GM21515 (cell line): ENCODE data around the gene CDC42BPB.
"Not testable (repeated sequence)": the region's sequence is repeated elsewhere in the genome, so short reads cannot be mapped to it uniquely, and the experiment has no call there.

ENCODE experiments used
- ATAC-seq: cut with Tn5 transposase; IDR thresholded peaks from one replicate; pipeline ENCODE4 v1.9.1; 2021; ENCODE audit not compliant: unreplicated experiment

Gene CDC42BPB

DNA sequence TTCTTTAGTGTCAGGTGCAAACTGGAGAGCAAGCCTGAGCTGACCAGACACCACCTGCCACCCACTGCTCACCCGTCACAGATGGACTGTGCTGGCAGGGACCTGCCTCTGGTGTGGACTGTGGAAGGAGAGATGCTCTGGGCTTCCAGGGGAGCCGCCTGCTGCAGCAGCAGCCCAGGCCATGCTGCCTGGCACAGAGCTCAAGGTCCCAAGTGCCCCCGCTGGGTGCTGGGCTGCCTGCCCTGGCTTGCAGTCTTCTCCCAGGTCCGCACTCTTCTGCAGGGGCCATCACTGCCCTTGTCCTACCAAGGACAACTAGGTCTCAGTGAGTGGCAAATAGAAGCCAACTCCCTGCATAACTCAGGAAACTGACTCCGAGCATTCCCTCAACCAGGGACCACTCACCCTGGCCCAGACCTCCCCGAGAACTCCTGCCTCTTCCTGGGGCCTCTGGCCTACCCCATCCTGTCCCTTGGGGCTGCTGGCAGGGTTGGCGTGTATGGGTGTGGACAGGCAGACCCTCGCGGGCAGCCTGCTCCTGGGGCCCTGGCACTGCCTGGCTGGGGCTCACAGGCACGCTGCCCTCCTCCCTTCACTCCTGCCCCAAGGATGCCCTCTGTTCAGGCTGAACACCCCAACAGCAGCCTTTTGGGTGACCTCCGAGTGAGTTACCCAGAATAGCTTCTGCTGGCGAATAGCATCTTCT is 125.6 kb downstream of the CDC42BPB start:
- ATAC-seq = no peak

DNA sequence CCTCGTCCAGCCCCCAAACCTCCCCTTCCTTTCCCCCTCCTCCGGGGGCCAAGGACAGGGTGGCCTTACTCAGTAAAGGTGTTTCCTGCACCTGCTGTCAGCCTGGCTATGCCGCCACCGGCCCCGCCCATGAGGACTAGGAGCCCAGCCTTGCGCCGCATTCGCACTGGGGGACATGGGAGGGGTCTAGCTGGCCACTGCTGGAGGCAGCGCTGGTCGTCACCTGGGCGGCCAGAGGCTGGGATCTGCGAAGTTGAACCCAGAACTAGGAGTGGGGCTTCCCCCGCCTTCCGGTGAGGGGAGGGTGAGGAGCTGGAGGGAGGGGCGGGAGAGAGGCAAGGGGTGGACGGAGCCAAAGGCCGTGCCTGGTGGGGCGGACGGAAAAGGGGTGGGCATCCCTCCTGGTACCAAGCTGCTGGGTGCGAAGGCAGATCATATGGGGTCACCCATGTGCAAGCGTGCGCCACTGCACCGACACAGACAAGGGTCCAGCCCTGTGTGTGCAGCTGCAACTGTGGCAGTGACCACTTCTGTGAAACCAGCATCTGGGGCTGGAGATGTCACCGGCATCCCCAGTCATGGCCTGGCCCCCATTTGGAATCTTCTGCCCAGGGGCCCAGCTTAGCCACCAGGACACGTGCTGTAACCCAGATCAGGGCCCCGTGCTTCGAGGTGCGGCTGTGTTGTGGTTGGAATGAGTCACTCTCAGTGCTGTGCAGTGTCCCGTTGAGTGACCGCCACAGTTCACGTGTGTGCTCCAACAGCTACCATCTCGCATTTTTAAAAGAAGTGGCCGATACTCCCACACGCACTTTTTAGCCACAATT is 126.4 kb downstream of the CDC42BPB start:
- no peak for ATAC-seq

DNA sequence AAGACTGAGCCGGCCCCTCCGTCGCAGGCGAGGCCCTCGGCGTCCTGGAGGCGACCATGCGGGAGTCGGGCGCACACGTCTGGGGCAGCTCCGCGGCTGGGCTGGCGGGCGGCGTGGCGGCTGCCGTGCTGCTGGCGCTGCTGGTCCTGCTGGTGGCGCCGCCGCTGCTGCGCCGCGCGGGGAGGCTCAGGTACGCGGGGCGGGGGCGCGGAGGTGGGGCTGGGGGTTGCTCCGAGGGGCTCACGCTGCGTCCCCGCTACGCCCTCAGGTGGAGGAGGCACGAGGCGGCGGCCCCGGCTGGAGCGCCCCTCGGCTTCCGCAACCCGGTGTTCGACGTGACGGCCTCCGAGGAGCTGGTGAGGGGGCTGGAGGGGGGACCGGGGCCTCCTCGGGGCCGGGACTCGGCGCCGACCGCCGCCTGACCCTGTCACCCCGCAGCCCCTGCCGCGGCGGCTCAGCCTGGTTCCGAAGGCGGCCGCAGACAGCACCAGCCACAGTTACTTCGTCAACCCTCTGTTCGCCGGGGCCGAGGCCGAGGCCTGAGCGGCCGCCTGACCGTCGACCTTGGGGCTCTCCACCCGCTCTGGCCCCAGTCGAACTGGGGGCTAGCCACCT is 127.1 kb downstream of the CDC42BPB start:
- no peak for ATAC-seq

DNA sequence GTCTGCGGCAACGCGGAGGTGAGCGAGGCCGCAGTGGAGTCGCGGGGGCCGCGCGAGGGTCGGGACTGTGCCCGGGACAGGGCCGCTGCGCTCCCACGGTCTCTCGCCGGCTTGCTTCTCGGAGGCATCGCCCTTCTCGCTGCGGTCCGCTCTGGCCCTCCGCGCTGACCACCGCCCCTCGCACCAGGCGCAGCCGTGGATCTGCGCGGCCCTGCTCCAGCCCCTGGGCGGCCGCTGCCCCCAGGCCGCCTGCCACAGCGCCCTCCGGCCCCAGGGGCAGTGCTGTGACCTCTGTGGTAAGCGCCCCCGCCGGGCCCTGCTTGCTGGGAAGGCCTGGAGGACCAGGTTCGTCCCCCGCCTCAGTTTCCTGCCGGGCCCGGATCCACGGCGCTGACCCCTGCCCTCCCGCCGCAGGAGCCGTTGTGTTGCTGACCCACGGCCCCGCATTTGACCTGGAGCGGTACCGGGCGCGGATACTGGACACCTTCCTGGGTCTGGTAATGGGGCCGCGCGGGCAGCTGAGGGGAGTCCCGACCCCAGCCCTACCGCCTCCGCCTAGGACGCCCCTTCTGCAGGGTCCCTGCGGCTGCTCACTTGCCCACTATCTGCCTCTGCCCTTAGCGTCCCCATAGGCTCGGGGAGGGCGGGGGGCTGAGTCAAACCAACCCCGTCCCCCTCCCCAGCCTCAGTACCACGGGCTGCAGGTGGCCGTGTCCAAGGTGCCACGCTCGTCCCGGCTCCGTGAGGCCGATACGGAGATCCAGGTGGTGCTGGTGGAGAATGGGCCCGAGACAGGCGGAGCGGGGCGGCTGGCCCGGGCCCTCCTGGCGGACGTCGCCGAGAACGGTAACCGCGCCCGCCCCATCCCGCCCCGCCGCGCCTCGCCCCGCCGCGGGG is 127.9 kb downstream of the CDC42BPB start:
- ATAC-seq = no peak

GRCh38 chr14:102928412-102929240 is 128.7 kb downstream of the CDC42BPB start:
- peak; percentile 51 for ATAC-seq

DNA sequence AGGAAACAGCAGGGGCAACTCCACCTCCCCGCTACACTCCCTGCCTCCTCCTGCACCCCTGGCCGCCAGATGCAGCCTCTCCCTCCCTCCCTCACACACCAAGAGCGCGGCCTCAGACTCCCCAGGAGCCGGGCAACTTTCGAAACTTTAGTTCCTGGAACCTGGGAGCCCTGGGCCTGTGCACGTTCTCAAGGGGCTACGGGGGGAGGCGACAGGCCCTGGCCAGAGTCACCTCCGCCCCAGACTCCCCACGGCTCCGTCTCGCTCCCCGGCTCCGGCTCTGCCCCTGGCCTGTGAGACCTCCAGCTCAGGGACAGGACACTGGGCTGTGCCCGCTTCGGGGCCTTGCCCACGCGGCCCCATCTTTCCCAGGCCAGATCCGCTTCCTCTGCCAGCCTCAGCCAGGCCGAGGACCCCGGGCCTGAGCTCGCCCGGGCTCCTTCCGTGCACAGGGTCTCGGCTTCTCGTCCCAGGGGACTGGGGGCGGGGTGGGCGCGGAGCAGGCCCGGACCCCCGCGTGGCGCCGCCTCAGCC is 129.4 kb downstream of the CDC42BPB start:
- ATAC-seq = no peak

GRCh38 chr14:102927346-102927877 is 129.9 kb downstream of the CDC42BPB start:
- no peak for ATAC-seq

DNA sequence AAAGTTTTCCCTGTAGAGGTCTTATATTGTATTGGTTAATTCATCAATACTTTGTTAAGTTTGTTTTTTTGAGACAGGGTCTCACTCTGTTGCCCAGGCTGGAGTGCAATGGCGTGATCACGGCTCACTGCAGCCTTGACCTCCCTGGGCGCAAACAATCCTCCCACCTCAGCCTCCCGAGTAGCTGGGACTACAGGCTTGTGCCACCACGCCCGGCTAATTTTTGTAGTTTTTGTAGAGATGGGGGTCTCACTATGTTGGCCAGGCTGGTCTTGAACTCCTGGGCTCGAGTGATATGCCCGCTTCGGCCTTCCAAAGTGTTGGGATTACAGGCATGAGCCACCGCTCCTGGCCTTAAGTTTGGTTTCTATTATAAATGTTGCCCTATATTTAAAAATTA is 130.5 kb downstream of the CDC42BPB start:
- ATAC-seq = not testable (repeated sequence)

DNA sequence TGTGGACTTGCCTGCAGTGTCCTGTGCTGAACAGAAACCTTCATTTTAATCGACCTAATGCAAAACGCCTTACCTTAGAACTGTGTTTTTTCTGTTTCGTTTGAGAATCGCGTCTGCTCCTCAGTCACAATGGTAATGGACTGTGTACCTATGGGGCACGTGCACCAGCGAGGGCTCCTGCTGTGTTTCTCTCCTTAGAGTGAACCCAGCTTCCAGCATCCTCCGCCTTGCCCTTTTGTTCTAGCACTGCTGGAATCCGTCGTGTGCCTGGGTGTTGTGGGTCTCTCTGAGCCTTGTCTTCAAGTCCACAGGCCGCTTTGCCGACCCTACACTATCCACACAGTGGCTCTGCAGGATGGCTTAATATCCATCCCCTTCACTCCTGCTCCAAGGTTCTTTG is 131.2 kb downstream of the CDC42BPB start:
- ATAC-seq = no peak

DNA sequence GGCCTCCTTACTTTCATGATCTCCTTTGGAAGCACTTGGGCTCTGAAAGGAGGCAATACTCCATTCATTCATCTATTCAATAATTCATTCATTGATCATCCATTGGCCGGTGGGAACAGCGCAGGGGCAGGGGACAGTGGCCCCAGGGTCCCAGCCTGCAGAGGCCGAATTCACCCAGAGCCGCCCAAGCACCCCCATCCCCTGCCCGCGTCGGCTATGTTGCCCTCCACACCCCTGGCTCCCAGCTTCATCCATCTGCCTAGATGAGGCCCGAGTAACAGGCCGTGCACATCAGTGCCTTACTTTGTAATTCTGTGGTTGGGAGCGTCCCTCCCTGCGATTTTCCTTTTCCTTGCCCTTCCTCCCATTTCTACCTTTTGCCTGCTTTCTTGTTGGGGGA is 131.7 kb downstream of the CDC42BPB start:
- no peak for ATAC-seq

DNA sequence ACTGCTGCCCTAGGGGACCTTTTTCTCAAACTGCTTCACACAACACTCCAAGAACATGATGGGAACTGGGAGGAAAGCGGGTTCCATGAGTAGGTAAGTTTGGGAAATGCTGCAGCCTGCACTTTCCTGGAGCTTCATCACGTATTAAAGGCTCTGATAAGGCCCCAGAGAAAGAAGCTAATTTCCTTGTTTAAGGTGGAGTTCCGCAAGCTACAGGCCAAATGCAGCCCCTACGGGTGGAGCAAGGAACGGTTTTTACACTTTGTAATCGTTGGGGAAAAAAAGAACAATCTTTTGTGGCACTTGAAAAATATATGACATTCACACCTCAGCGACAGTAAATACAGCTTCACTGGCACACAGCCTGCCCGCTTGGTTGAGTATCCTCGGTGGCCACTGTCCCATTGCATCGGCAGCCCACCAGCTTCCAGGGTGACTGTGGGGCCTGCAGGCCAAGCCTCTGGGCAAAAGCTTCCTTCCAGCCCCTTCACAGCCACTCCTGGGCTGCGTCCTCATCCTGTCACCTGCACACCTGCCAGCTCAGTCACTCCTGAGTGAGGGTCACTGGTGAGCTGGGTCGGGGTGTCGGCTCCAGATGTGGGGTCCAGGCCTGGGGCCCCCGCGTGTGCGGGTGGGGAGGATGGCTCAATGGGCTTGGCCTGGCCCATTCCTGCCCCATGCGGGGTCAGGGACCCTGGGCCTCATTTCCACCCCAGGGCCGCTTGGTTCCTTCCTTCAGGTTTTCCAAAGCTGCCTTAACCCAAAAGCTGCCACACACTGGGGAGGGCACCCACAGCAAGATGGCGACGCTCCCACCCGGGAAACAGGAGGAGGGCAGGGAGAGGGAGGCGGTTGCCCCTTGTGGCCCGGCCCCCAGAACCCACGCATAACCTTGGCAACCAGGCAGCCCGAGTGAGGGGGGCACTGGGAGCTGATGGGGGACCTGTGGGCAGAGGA is 132.4 kb downstream of the CDC42BPB start:
- ATAC-seq = no peak

DNA sequence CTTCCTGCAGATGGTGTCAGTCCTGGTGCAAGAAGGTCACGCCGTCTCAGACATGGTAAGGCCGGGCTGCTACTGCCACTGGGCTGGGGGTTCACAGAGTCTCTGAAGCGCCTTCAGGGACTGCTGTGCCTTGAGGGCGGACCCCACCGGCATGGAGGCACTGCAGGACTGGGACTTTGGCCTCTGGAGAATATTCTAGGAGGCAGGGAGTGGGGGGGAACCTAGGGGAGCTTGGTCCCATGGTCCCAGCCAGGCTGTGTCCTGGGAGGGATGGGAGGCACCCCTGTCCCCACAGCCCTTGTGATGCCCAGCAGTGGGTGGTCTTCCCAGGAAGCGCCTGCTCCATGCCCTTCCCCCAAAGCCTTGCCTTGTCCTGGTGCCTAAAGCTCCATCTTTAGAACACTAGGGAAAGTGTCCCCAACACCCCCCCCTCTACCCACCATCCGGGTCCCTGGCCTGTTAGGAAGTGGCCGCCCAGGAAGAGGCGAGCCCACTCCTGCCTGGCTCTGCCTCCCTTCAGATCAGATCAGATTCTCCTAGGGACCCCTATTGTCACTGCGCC is 133.3 kb downstream of the CDC42BPB start:
- no peak for ATAC-seq

GRCh38 chr14:102923201-102923924 is 134.0 kb downstream of the CDC42BPB start:
- ATAC-seq = no peak

- no peak for ATAC-seq
These were observed 134.7 kb downstream of the CDC42BPB start, which contains the start of gene AMN for GRCh38 chr14:102922490-102923200. Gene AMN, plus strand, starts transcription at chr14:102922663. Its CDS starts 26 bp downstream, at chr14:102922689.

GRCh38 chr14:102920998-102921304 is 136.4 kb downstream of the CDC42BPB start:
- no peak for ATAC-seq

GRCh38 chr14:102920273-102920997 is 136.9 kb downstream of the CDC42BPB start:
- ATAC-seq = no peak
